NCI-H146 (cell line): ENCODE data around the gene GLOD4.
"Not testable (repeated sequence)": the region's sequence is repeated elsewhere in the genome, so short reads cannot be mapped to it uniquely, and the experiment has no call there.

Experiments used
- DNase-seq: peaks from one replicate; lab custom pipeline; 2025; lab: John Stamatoyannopoulos, UW

Gene GLOD4

DNA sequence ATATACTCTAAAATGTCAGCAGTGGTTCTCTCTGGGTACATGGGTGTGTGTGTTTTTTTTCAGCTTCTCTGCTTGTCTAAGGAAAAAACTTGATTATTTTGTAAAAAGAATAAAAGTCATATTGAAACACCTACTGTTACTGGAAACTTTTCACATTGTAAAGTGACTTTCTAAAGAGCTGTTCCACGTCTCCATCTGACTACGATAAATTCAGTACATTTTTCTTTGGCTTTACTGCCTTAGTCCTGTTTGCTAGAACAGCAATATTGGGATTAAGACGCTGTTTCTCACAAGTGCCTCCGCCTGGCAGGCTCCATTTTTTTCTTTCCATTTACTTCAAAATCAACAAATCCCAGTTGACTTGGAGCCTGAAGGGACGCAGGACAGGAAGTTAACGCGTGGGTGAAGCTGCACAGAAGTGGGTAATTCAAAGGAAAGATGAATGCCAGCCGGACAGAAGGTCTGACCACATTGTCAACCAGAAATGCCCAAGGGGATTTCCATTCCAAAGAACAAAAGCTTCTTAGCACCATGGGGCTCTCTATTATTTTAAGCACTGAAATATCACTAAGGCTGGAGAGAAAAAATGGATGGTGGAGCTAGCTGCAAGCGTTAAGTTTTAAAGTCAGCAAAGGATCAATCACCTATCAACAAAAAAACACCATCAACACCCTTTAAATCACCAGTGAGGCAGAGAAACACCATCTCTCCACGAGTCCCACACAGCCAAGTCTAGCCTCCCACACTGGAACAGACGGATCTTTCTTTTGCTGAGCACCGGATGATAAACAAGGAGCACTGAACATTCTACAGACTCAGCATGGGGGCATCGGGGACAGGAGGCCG is 8.4 kb downstream of the GLOD4 start:
- DNase-seq = peak; percentile 72

DNA sequence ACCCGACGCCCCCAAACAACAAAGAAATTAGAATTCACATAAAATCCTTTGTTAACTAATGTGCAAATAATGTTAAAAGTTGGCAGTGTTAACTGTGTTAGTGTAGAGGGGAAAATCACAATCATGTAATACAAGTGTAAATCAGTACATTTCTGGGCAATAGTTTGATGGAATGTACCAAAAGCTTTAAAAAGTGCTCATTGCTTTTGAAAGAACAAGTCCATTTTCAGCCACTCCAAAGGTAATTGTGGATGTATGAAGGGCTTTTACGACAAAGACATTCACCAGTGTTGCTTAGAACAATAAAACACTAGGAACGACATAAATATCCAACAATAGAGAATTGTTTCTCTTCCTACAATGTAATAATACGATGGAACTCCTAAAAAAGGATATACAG is 9.1 kb downstream of the GLOD4 start:
- DNase-seq = no peak

- no peak for DNase-seq
These were observed 15.0 kb downstream of the GLOD4 start for GRCh38 chr17:767076-767475.

- no peak for DNase-seq
These were observed 21.7 kb downstream of the GLOD4 start for GRCh38 chr17:760371-760770.

- no peak for DNase-seq
These were observed 22.1 kb downstream of the GLOD4 start for GRCh38 chr17:759964-760363.

- DNase-seq = not testable (repeated sequence)
These were observed 26.0 kb downstream of the GLOD4 start for GRCh38 chr17:756010-756567.

DNA sequence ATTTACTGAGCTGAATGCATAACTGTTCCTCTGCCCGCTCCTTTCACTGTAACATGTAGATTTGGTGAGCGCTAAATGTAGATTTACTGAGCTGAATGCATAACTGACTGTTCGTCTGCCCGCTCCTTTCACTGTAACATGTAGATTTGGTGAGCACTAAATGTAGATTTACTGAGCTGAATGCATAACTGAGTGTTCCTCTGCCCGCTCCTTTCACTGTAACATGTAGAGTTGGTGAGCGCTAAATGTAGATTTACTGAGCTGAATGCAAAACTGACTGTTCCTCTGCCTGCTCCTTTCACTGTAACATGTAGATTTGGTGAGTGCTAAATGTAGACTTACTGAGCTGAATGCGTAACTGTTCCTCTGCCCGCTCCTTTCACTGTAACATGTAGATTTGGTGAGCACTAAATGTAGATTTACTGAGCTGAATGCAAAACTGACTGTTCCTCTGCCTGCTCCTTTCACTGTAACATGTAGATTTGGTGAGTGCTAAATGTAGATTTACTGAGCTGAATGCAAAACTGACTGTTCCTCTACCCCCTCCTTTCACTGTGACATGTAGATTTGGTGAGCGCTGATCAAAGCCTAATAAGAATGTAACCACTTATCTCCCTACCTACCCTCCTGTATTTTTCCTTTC is 26.6 kb downstream of the GLOD4 start:
- not testable (repeated sequence) for DNase-seq

DNA sequence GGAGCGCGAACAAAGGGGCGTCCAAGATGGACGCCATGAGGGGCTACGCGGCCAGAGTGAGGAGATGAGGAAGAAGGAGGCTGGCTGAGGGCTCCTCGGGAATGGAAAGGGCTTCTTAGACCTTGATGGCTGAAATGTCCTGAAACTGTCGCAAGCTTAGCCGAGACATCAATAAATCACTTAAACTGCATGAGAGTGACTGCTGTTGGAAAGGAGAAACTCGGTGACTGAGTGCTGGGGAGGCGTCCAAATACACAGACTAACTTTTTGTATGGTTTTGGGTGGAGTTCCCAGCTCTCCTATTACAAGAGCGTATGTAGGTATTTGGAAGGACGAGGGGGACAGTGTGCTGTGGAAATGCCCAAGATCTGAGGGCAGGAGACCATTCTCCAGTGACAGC is 28.7 kb downstream of the GLOD4 start:
- no peak for DNase-seq

- DNase-seq = peak; percentile 73
These were observed 29.4 kb downstream of the GLOD4 start for GRCh38 chr17:752620-753219.

GRCh38 chr17:752002-752619 is 30.0 kb downstream of the GLOD4 start, which contains the start of gene GEMIN4:
GEMIN4 (minus strand) TSS chr17:752264; CDS start chr17:752142, 122 bp downstream.
- peak; percentile 89 for DNase-seq

GRCh38 chr17:751269-752001 is 30.6 kb downstream of the GLOD4 start:
- DNase-seq = peak; percentile 35

- DNase-seq = no peak
These were observed 31.5 kb downstream of the GLOD4 start for GRCh38 chr17:750431-751037.

- not testable (repeated sequence) for DNase-seq
These were observed 32.7 kb downstream of the GLOD4 start for GRCh38 chr17:749359-749758.

DNA sequence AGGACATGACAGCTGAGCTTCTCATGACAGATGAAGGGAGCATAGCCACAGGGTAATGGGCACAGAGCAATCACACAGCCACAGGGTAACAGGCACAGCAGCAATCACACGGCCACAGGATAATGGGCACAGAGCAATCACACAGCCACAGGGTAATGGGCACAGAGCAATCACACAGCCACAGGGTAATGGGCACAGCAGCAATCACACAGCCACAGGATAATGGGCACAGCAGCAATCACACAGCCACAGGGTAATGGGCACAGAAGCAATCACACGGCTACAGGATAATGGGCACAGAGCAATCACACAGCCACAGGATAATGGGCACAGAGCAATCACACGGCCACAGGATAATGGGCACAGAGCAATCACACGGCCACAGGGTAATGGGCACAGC is 33.5 kb downstream of the GLOD4 start:
- not testable (repeated sequence) for DNase-seq

DNA sequence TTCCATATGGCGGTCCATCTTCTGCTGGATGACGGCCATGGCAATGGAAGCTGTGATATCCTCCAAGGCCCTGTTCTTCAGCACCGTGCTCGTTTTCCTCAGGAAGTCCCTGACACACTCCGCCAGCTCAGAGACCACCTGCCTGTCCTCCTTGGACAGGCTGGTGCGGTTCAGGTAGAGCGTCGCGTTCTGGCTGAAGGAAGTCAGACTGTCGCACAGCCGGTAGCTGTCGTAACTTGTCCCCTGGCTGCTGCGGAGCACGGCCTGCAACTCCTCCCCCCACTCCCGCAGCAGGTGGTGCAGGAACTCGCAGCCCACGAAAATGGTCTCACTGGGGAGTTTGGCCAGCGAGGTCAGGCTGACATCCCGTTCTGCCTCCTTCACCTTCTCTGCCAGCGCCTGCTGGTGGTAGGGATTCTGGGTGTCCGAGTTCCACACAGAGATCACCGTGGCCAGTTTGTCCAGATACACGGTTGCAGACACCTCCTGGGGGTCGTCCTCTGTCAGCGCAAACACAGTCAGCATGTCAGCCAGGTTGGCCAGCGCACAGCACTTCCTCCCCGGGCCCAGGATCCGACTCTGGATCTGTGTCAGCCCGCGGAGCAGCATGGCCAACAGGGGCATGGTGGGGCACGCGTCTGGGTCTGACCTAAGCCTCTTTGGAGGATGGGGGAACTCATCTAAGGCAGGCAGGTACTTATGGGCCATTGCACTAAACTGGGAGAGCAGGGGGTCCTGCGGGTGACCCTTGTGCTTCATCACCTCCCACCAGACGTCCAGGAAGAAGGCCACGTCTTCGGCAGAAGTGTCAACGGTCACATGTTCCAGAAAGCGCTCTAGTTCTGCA is 35.1 kb downstream of the GLOD4 start:
- no peak for DNase-seq

DNA sequence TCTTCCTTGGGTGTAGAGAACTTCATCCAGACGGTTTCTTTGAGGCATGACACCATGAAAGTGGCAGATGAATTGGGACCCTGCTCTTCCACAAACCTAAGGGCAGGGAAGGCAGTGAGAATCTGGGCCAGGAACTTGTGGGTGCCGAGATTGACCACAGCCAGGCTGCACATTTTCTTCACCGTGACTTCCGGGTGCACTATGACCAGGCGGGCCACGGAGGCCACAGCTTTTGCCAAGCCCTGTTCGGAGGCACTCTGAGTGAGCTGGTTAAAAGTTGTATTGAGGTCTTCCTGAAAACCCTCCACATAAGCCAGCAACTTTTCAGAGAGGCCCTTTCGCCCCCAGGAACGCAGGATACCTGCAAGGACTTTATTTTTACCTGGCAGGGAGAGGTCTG is 35.9 kb downstream of the GLOD4 start:
- DNase-seq = no peak

DNA sequence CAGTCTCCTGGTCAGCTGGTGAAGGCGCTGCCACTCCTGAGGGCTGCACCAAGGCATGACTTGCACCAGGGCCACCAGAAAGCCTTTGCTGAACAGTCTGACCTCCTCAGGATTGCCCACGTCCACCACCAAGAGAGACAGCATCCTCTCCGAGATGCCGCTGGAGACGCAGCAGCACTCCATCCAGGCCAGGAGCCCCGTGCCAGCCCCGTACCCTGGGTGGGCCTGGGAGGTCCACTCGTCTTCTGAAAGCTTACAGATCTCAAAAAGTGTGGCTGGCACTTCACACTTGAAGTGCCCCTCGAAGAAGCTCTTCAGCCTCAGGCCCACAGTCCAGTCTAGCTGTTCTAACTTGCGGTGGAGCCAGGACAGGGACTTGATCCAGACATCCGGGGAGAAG is 36.7 kb downstream of the GLOD4 start:
- no peak for DNase-seq

DNA sequence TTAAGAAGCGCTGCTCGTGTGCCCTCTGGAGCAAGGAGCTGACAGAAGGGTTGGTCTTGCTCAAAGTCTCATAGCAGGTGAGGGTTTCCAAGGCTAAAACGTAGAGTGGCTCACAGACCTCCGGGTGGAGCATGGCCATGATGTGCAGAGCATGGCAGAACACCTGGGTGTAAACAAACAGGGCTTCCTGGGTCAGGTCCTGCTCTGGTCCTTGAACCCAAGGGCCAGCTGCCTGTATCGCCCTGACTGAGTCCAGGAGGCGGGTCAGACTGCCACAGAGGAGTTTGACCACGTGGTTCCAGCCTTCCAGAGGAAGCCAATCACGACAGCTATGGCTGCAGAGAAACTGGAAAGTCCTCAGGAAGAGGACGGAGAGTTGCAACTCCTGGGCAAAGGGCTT is 37.1 kb downstream of the GLOD4 start:
- no peak for DNase-seq

GRCh38 chr17:743139-743538 is 38.9 kb downstream of the GLOD4 start:
- DNase-seq = no peak

DNA sequence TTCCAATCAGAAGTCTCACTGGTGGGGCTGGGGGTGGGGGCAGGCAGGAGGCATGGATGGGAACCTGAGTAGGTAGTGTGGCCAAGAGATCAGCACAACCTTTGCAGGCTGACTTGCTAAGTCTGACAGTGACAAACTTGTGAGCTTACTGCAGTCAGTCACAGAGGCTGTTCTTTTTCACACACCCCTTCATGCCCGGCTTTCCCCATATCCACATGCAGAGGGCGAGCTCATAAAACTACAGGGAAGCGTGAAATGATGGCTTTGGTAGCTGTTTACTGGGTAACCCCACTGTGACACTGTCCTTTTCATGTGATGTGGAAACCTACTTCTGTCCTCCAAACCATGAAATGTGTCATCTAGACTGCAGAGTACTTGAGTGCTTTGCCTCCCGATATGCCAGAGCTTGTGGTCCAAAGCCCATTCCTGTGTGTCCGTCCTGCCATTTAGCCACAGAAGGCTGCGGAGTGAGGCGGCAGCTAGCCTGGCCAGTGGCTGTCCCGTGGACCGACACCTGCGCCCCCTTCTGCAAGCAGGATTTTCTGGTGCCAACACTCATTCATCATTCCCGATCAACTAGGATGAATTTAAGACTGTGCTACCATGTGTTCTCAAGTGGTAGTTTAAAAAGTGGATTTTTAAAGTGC is 39.8 kb downstream of the GLOD4 start:
- no peak for DNase-seq
